ENCODE data around the gene KLHDC3. TPM values are rescaled to one million over a fixed set of nuclear protein-coding genes. Genes with fewer than 3 reads are reported as not detected.

The KLHDC3 gene
- total and polyA plus RNA-seq, 9 of the 15 experiments (the other 6 are each of a cell fraction or from before 2014, with no cell fraction given): 4.5 to 171 (median 107) TPM

DNA sequence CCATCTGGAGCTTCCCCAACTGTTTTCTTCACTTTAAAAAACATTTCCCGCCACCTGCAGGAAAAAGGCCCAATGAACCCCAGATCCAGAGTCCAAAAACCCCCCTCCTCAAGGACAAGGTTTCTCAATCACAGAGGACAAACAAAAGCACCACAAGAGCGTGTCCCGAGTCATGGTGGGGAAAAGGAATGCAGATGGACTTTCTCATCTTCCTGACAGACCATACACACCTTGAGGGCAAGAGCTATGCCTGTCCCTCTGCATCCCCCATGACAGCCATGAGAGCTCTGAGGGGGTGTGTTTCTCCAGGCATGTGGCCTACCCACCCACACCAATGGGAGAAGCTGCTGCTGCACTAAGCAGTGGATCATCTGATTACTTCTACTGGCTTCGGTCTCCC, 44.1 kb upstream of the KLHDC3 start:
- Histone ChIP-seq H3K4me2 (ENCODE audit: insufficient read depth, low read length) (no peak overlapping the region), H4K20me1 (replicated peaks; ENCODE audit: control insufficient read depth, insufficient read depth, low read length) (no peaks in the 10 kb centered on the region), H3K79me2 (ENCODE audit: control insufficient read depth, insufficient read depth, low read length) (0 out of 3 replicates have a peak, but pooled peaks cover 1% of the 10 kb centered on the region), H3K9me1 (ENCODE audit: control insufficient read depth, insufficient read depth, low read length) (no peaks in the 10 kb centered on the region), H3K9me3 (replicated peaks; ENCODE audit: control insufficient read depth, insufficient read depth, low read depth, low read length) (no peaks in the 10 kb centered on the region), H3K4me3 (no peak overlapping the region), H3K27ac (ENCODE audit: extremely low read depth, low read depth, low read length) (peak overlapping the region; percentile 16; the same call in 2 of the 3 replicates), H3K9ac (ENCODE audit: insufficient read depth in 1 of 2, low read depth in 2 of 2, low read length in 2 of 2) (peak overlapping the region in 1 of 2 experiments; percentile 31; a peak in 1 of 4 replicates), H3K4me1 (replicated peaks in 1 of 2; ENCODE audit: control insufficient read depth in 2 of 2, insufficient read depth in 2 of 2, low read length in 2 of 2) (peaks cover 8 to 23% of the 10 kb centered on the region in 2 experiments), H3K36me3 (ENCODE audit: control insufficient read depth, insufficient read depth, low read length) (peaks cover 54% of the 10 kb centered on the region), H2AFZ (ENCODE audit: low read depth, low read length) (no peak overlapping the region), H3K27me3 (ENCODE audit: control insufficient read depth in 2 of 2, insufficient read depth in 2 of 2, low read length in 2 of 2) (no peaks in the 10 kb centered on the region)
- TF ChIP-seq ZNF407 (IDR thresholded peaks at IDR 0.05; ENCODE audit: low read depth) (no peak), EGR1 (conservative IDR thresholded peaks at IDR 0.05) (0 out of 2 replicates have a peak, but pooled peaks have one; percentile 15), POLR2G (IDR thresholded peaks at IDR 0.05; ENCODE audit: low read depth, low read length) (no peak)
- TF ChIP-seq, protein P1, sequence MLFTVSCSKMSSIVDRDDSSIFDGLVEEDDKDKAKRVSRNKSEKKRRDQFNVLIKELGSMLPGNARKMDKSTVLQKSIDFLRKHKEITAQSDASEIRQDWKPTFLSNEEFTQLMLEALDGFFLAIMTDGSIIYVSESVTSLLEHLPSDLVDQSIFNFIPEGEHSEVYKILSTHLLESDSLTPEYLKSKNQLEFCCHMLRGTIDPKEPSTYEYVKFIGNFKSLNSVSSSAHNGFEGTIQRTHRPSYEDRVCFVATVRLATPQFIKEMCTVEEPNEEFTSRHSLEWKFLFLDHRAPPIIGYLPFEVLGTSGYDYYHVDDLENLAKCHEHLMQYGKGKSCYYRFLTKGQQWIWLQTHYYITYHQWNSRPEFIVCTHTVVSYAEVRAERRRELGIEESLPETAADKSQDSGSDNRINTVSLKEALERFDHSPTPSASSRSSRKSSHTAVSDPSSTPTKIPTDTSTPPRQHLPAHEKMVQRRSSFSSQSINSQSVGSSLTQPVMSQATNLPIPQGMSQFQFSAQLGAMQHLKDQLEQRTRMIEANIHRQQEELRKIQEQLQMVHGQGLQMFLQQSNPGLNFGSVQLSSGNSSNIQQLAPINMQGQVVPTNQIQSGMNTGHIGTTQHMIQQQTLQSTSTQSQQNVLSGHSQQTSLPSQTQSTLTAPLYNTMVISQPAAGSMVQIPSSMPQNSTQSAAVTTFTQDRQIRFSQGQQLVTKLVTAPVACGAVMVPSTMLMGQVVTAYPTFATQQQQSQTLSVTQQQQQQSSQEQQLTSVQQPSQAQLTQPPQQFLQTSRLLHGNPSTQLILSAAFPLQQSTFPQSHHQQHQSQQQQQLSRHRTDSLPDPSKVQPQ (CRISPR knock-in tag; IDR thresholded peaks at IDR 0.05; ENCODE audit: borderline replicate concordance): no peak
- ATAC-seq (no peak), FAIRE-seq (no peak), DNase-seq (ENCODE audit: extremely low read depth in 1 of 4, low spot score in 3 of 4) (no peak)
- in situ Hi-C loops (cut with MboI): no loop called here
- no TSS peak for BruUV-seq (replicated peaks)
- CTCF ChIA-PET (ENCODE audit: low intra/inter-chr PET ratio): no interaction called here
- POLR2A ChIA-PET: interaction anchor here (0.6 to 1.5 kb wide), 4 partner anchors 9 to 55 kb away, joined by 3 to 8 read pairs (median 3); partner anchors contain the start of gene PEX6
- 80% methylated on average over 4 of the region's 4 CpGs for WGBS (ENCODE audit: insufficient coverage, low coverage, missing lambda C conversion rate)
- intact Hi-C loops (cut with micrococcal nuclease): no loop called here
